Keratinocyte (primary cell): Measurements from ENCODE around the gene PARP3. TPM values are rescaled to one million over a fixed set of nuclear protein-coding genes. Genes with fewer than 3 reads are reported as not detected.
A peak's percentile ranks its signal among the peaks of the same experiment; 100 is the strongest.

Source experiments
- DNase-seq: peaks from one replicate; pipeline ENCODE4 v3.0.0-alpha.2; 2011; ENCODE audit warnings: low read depth, missing footprints, low spot score
- FAIRE-seq: peaks from 2 replicates; lab custom pipeline; 2011; peaks lifted over from hg19 to GRCh38; lab: Jason Lieb, UNC
- H2AFZ ChIP-seq: 2 replicates; pipeline ENCODE4 v1.6.0; 2012; ENCODE audit warnings: low read length, control low read depth, inconsistent platforms; ENCODE audit not compliant: control insufficient read depth
- H3K27ac ChIP-seq: 2 replicates; pipeline ENCODE4 v1.5.1; 2011; ENCODE audit warnings: low read length; ENCODE audit not compliant: control insufficient read depth, insufficient read depth
- H3K27me3 ChIP-seq: 3 replicates; pipeline ENCODE4 v1.6.0; 2011; ENCODE audit warnings: low read length; ENCODE audit not compliant: control insufficient read depth, insufficient read depth; ENCODE audit errors: extremely low read depth
- H3K36me3 ChIP-seq, 2 experiments: 2 replicates in 1 of 2; 3 replicates in 1 of 2; pipeline ENCODE4 v1.5.1; 2011; ENCODE audit warnings: low read length in 2 of 2, mild to moderate bottlenecking in 1 of 2; ENCODE audit not compliant: control insufficient read depth in 2 of 2, insufficient read depth in 2 of 2; ENCODE audit errors: extremely low read depth in 1 of 2
- H3K4me1 ChIP-seq: 3 replicates; pipeline ENCODE4 v1.5.1; 2011; ENCODE audit warnings: low read length; ENCODE audit not compliant: control insufficient read depth, insufficient read depth; ENCODE audit errors: extremely low read depth
- H3K4me2 ChIP-seq: 3 replicates; pipeline ENCODE4 v1.6.0; 2011; ENCODE audit warnings: low read depth, low read length; ENCODE audit not compliant: control insufficient read depth, insufficient read depth; ENCODE audit errors: extremely low read depth
- H3K4me3 ChIP-seq, 3 experiments: fragments of 200-600 bp in 1 of 3; sonication (generic) in 1 of 3; 2 replicates in 2 of 3; 3 replicates in 1 of 3; pipeline ENCODE4 v1.5.1; 2011 to 2016; ENCODE audit warnings: low read length in 3 of 3, mild to moderate bottlenecking in 3 of 3, control low read depth in 2 of 3, inconsistent platforms in 1 of 3, low read depth in 1 of 3, mixed read lengths in 1 of 3, mixed run types in 1 of 3, moderate library complexity in 1 of 3; ENCODE audit not compliant: control insufficient read depth in 2 of 3, insufficient read depth in 2 of 3; ENCODE audit errors: extremely low read depth in 1 of 3
- H3K79me2 ChIP-seq: 2 replicates; pipeline ENCODE4 v1.6.0; 2012; ENCODE audit warnings: low read length; ENCODE audit not compliant: control insufficient read depth, insufficient read depth
- H3K9ac ChIP-seq: 3 replicates; pipeline ENCODE4 v1.6.0; 2011; ENCODE audit warnings: low read length; ENCODE audit not compliant: control insufficient read depth, insufficient read depth; ENCODE audit errors: extremely low read depth
- H3K9me1 ChIP-seq: 3 replicates; pipeline ENCODE4 v1.6.0; 2011; ENCODE audit warnings: low read length; ENCODE audit not compliant: control insufficient read depth, insufficient read depth; ENCODE audit errors: extremely low read depth
- H3K9me3 ChIP-seq: 2 replicates; pipeline ENCODE4 v1.5.1; 2012; ENCODE audit warnings: low read depth, low read length; ENCODE audit not compliant: control insufficient read depth
- H4K20me1 ChIP-seq: 3 replicates; pipeline ENCODE4 v1.6.0; 2011; ENCODE audit warnings: low read length; ENCODE audit not compliant: control insufficient read depth, insufficient read depth; ENCODE audit errors: extremely low read depth
- EZH2 ChIP-seq: IDR thresholded peaks from one replicate; pipeline ENCODE4 v1.6.1; 2012; ENCODE audit warnings: inconsistent platforms, mild to moderate bottlenecking, low read length, moderate library complexity
- dilution Hi-C: fragments of 300-500 bp; cut with MboI; formaldehyde crosslinking; loops from one replicate; pipeline ENCODE4 v1.7.0; 2020; ENCODE audit warnings: low sequenced_read_pairs; ENCODE audit not compliant: extremely low pct_ligation_motif_present
- polyA plus RNA-seq, 5 experiments: library from polyadenylated mRNA; depleted of rRNA in 3 of 5; stranded (reverse) in 3 of 5; stranded (forward) in 1 of 5; unstranded in 1 of 5; fragments of >200 nt; gene quantifications; 1 replicate in 1 of 5; 2 replicates in 3 of 5; 3 replicates in 1 of 5; pipeline versions ENCODE4 v1.2.1 to v1.2.3, GENCODE V29; 2011 to 2012; ENCODE audit warnings: missing spikeins in 2 of 5, low read depth in 1 of 5, low replicate concordance in 1 of 5
- TF ChIP-seq, protein P1 (sequence below), 3 experiments: IDR thresholded peaks in 1 of 3; conservative IDR thresholded peaks in 1 of 3; optimal IDR thresholded peaks in 1 of 3; 2 replicates in 2 of 3; 3 replicates in 1 of 3; pipeline versions ENCODE3 to v1.5.1; 2011; ENCODE audit warnings: low read length in 3 of 3, mild to moderate bottlenecking in 3 of 3, moderate library complexity in 2 of 3, control low read depth in 1 of 3, inconsistent platforms in 1 of 3; ENCODE audit not compliant: insufficient read depth in 2 of 3; ENCODE audit errors: extremely low read depth in 1 of 3

Gene PARP3
- polyA plus RNA-seq, 1 donor (not counting 4 experiments of a cell fraction or from before 2014, with no cell fraction given) = 6.4 TPM

- Histone ChIP-seq H3K4me1 (peaks cover 25% of the 10 kb centered on the region), H2AFZ (no peak overlapping the region), H3K9ac (peak overlapping the region; percentile 100), H3K27ac (peak overlapping the region; percentile 90), H3K4me3 (peak overlapping the region; percentile 79 to 100 (median 99)), H3K4me2 (peak overlapping the region; percentile 99), H3K9me1 (peaks cover 3% of the 10 kb centered on the region), H3K9me3 (no peaks in the 10 kb centered on the region), H3K36me3 (peaks cover 23 to 35% of the 10 kb centered on the region in 2 experiments), H4K20me1 (peaks cover 9% of the 10 kb centered on the region), H3K27me3 (no peaks in the 10 kb centered on the region), H3K79me2 (peaks cover 32% of the 10 kb centered on the region)
- no peak for TF ChIP-seq EZH2
- TF ChIP-seq, protein P1, sequence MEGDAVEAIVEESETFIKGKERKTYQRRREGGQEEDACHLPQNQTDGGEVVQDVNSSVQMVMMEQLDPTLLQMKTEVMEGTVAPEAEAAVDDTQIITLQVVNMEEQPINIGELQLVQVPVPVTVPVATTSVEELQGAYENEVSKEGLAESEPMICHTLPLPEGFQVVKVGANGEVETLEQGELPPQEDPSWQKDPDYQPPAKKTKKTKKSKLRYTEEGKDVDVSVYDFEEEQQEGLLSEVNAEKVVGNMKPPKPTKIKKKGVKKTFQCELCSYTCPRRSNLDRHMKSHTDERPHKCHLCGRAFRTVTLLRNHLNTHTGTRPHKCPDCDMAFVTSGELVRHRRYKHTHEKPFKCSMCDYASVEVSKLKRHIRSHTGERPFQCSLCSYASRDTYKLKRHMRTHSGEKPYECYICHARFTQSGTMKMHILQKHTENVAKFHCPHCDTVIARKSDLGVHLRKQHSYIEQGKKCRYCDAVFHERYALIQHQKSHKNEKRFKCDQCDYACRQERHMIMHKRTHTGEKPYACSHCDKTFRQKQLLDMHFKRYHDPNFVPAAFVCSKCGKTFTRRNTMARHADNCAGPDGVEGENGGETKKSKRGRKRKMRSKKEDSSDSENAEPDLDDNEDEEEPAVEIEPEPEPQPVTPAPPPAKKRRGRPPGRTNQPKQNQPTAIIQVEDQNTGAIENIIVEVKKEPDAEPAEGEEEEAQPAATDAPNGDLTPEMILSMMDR (optimal IDR thresholded peaks at IDR 0.05 in 1 of 3, IDR thresholded peaks at IDR 0.05 in 1 of 3, conservative IDR thresholded peaks at IDR 0.05 in 1 of 3; ENCODE audit: extremely low read depth in 1 of 3, insufficient read depth in 2 of 3, low read length in 3 of 3) = no peak
- DNase-seq = no peak
- FAIRE-seq = no peak
- dilution Hi-C loops = no loop called here
Observed at GRCh38 chr3:51994530-51994929, 52.4 kb downstream of the PARP3 start.

DNA sequence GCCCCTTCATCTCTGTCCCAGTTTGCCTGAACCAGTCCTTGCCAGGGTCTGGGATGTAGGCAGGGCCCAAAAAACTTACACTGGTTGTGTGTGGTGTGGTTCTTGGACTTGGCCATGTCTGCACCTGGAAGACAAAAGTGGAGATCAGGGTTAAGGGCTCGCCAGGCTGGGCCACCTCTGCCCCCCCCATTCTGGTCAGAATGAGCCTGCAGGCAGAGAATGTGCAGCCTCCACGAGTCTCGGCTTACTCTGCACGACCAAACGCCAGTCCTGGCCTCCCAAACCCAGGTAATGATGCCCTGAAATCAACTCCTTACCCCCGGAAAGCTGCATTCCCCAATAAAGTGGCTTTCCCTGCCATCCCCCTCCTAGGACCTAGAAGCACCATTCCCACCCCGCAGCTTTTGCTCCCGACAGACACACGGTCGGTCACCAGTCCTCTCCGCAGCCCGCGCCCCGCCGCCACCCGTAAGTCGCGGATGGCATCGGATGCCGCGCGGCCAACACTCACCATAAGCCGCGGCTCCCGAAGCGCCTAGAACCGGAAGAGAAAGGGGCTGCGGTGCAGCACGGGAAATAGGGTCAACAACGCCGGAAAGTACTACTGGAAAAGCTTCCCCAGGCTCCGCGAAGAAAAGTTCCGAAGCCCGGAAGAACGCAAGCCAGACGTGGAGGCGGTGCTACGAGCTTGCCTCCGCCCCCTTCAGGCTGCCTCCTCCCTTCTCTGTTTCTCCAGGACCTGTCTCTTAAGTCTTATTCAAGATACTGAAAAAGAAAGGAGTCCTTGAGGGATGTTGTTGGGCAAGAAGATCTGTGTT is 53.4 kb downstream of the PARP3 start, which contains the start of gene RPL29:
TSS of gene RPL29 (minus strand) at position 550 of the 818 bp plus-strand sequence. CDS start at position 116, 434 bp downstream.
- dilution Hi-C loops = no loop called here
- Histone ChIP-seq H3K27me3 (no peaks in the 10 kb centered on the region), H3K27ac (peak within 1 kb of the TSS; percentile 90), H4K20me1 (peaks cover 9% of the 10 kb centered on the region), H3K36me3 (peaks cover 23 to 34% of the 10 kb centered on the region in 2 experiments), H3K4me1 (peaks cover 25% of the 10 kb centered on the region), H3K79me2 (peaks cover 32% of the 10 kb centered on the region), H3K4me3 (peak within 1 kb of the TSS; percentile 79 to 100 (median 99)), H2AFZ (peak within 1 kb of the TSS; percentile 72), H3K9ac (peak within 1 kb of the TSS; percentile 100), H3K9me1 (peaks cover 3% of the 10 kb centered on the region), H3K4me2 (peak within 1 kb of the TSS; percentile 99), H3K9me3 (no peaks in the 10 kb centered on the region)
- peak; percentile 90 for FAIRE-seq
- DNase-seq = peak; percentile 86
- TF ChIP-seq, protein P1 (optimal IDR thresholded peaks at IDR 0.05 in 1 of 3, IDR thresholded peaks at IDR 0.05 in 1 of 3, conservative IDR thresholded peaks at IDR 0.05 in 1 of 3; ENCODE audit: extremely low read depth in 1 of 3, insufficient read depth in 2 of 3, low read length in 3 of 3) = no peak
- TF ChIP-seq EZH2 = no peak
